Mammary epithelial cell (primary cell): ENCODE measurements around the gene FAM9C.

Experiments used
- CTCF ChIP-seq, 2 donors: IDR thresholded peaks in 1 of 2; conservative IDR thresholded peaks in 1 of 2; 2 replicates each; pipeline ENCODE4 v1.5.1; 2011 to 2012; ENCODE audit warnings: inconsistent platforms in 2 of 2, low read length in 2 of 2, mild to moderate bottlenecking in 2 of 2, control low read depth in 1 of 2, low read depth in 1 of 2; ENCODE audit not compliant: insufficient read depth in 1 of 2; ENCODE audit errors: extremely low read depth in 1 of 2
- EZH2 ChIP-seq: IDR thresholded peaks from 2 replicates; pipeline ENCODE4 v1.6.1; 2012; ENCODE audit warnings: low read length, inconsistent platforms, borderline replicate concordance

- TF ChIP-seq CTCF (conservative IDR thresholded peaks at IDR 0.05 in 1 of 2, IDR thresholded peaks at IDR 0.05 in 1 of 2; ENCODE audit: extremely low read depth in 1 of 2, insufficient read depth in 1 of 2, low read depth in 1 of 2, low read length in 2 of 2) (no peak), EZH2 (no peak)
These were observed 35.6 kb downstream of the FAM9C start for GRCh38 chrX:13008851-13009250.
